GM06990 (cell line): Measurements from ENCODE around the gene IST1.

Source experiments
- DNase-seq: peaks from one replicate; pipeline ENCODE4 v3.0.0-alpha.2; 2011; ENCODE audit not compliant: insufficient read length; ENCODE audit errors: extremely low read depth
- H3K27me3 ChIP-seq: replicated peaks from 2 replicates; pipeline ENCODE4 v1.6.0; 2011; ENCODE audit warnings: low read length; ENCODE audit not compliant: control insufficient read depth, insufficient read depth
- H3K36me3 ChIP-seq: 2 replicates; pipeline ENCODE4 v1.5.1; 2011; ENCODE audit warnings: low read length; ENCODE audit not compliant: control insufficient read depth, insufficient read depth
- H3K4me3 ChIP-seq: replicated peaks from 2 replicates; pipeline ENCODE4 v1.5.1; 2011; ENCODE audit warnings: low read depth, mild to moderate bottlenecking, control low read depth, low read length
- TF ChIP-seq, protein P1 (sequence below): IDR thresholded peaks from 2 replicates; pipeline ENCODE4 v1.5.1; 2011; ENCODE audit warnings: low read length, control low read depth, mild to moderate bottlenecking, inconsistent platforms; ENCODE audit not compliant: insufficient read depth, poor library complexity, severe bottlenecking

The IST1 gene

GRCh38 chr16:71869089-71869488 lies 26.2 kb upstream of the IST1 start:
- Histone ChIP-seq H3K36me3 (peaks cover 5% of the 10 kb centered on the region), H3K4me3 (no peak overlapping the region), H3K27me3 (no peaks in the 10 kb centered on the region)
- no peak for DNase-seq
- TF ChIP-seq, protein P1, sequence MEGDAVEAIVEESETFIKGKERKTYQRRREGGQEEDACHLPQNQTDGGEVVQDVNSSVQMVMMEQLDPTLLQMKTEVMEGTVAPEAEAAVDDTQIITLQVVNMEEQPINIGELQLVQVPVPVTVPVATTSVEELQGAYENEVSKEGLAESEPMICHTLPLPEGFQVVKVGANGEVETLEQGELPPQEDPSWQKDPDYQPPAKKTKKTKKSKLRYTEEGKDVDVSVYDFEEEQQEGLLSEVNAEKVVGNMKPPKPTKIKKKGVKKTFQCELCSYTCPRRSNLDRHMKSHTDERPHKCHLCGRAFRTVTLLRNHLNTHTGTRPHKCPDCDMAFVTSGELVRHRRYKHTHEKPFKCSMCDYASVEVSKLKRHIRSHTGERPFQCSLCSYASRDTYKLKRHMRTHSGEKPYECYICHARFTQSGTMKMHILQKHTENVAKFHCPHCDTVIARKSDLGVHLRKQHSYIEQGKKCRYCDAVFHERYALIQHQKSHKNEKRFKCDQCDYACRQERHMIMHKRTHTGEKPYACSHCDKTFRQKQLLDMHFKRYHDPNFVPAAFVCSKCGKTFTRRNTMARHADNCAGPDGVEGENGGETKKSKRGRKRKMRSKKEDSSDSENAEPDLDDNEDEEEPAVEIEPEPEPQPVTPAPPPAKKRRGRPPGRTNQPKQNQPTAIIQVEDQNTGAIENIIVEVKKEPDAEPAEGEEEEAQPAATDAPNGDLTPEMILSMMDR: no peak

- Histone ChIP-seq H3K4me3 (no peak overlapping the region), H3K27me3 (no peaks in the 10 kb centered on the region), H3K36me3 (peaks cover under 1% of the 10 kb centered on the region; the same call in 1 of the 2 replicates)
- no peak for DNase-seq
- TF ChIP-seq, protein P1: no peak
These were observed 24.5 kb upstream of the IST1 start for GRCh38 chr16:71870818-71871217.

- DNase-seq: no peak
- TF ChIP-seq, protein P1: no peak
- Histone ChIP-seq H3K36me3 (peaks cover 4% of the 10 kb centered on the region; the same call in 1 of the 2 replicates), H3K4me3 (no peak overlapping the region), H3K27me3 (no peaks in the 10 kb centered on the region)
These were observed 22.1 kb upstream of the IST1 start for GRCh38 chr16:71873199-71873598.

DNA sequence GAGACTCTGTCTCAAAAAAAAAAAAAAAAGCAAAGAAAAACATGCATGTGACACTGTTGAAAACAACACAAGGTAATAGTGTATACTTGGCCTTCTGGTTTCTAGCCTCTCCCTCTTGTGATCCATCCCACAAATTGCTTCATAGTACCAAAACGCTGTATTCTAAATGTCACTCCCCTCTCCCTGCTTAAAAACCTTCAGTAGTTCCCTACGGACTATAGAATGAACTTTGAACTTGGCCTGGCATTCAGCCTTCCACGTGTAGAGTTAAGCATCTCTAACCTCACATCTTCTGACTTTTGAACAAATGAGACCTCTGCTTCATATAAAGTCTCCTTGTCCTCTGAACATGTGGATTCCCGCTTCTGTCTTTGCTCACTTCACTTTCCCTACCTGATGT lies 16.4 kb upstream of the IST1 start:
- TF ChIP-seq, protein P1: no peak
- Histone ChIP-seq H3K36me3 (peaks cover 4% of the 10 kb centered on the region), H3K4me3 (no peak overlapping the region), H3K27me3 (no peaks in the 10 kb centered on the region)
- DNase-seq: no peak

GRCh38 chr16:71880176-71880575 lies 15.2 kb upstream of the IST1 start:
- H3K27me3 ChIP-seq: no peaks in the 10 kb centered on the region
- no peak for DNase-seq
- H3K36me3 ChIP-seq: peaks cover 4% of the 10 kb centered on the region
- H3K4me3 ChIP-seq: no peak overlapping the region
- TF ChIP-seq, protein P1: no peak
